GM19193 (cell line): ENCODE data around the gene KLHL6.

Experiments
- POLR2A ChIP-seq: IDR thresholded peaks from 4 replicates; pipeline ENCODE4 v1.6.1; 2011; ENCODE audit not compliant: insufficient read depth, insufficient read length; ENCODE audit errors: extremely low read depth

The KLHL6 gene

GRCh38 chr3:183488343-183488742 is 67.2 kb downstream of the KLHL6 start:
- no peak for TF ChIP-seq POLR2A

- no peak for TF ChIP-seq POLR2A
Observed at GRCh38 chr3:183487896-183488295, 67.6 kb downstream of the KLHL6 start.

GRCh38 chr3:183487016-183487415 is 68.5 kb downstream of the KLHL6 start:
- no peak for TF ChIP-seq POLR2A

GRCh38 chr3:183486472-183486871 is 69.0 kb downstream of the KLHL6 start:
- no peak for TF ChIP-seq POLR2A

GRCh38 chr3:183485585-183485984 is 69.9 kb downstream of the KLHL6 start:
- TF ChIP-seq POLR2A, result no peak

GRCh38 chr3:183485093-183485492 is 70.4 kb downstream of the KLHL6 start:
- no peak for TF ChIP-seq POLR2A

- TF ChIP-seq POLR2A, result no peak
Observed at GRCh38 chr3:183484431-183485075, 71.0 kb downstream of the KLHL6 start.

GRCh38 chr3:183481582-183481981 is 73.9 kb downstream of the KLHL6 start:
- no peak for TF ChIP-seq POLR2A

- TF ChIP-seq POLR2A, result no peak
Observed at GRCh38 chr3:183478501-183478900, 77.0 kb downstream of the KLHL6 start.

- TF ChIP-seq POLR2A, result no peak
Observed at GRCh38 chr3:183477801-183478456, 77.6 kb downstream of the KLHL6 start.

- TF ChIP-seq POLR2A, result no peak
Observed at GRCh38 chr3:183475016-183475763, 80.3 kb downstream of the KLHL6 start.

GRCh38 chr3:183473969-183474368 is 81.5 kb downstream of the KLHL6 start:
- no peak for TF ChIP-seq POLR2A

- no peak for TF ChIP-seq POLR2A
Observed at GRCh38 chr3:183472155-183472554, 83.4 kb downstream of the KLHL6 start.

GRCh38 chr3:183468424-183468823 is 87.1 kb downstream of the KLHL6 start:
- no peak for TF ChIP-seq POLR2A

- TF ChIP-seq POLR2A, result no peak
Observed at GRCh38 chr3:183466575-183466974, 88.9 kb downstream of the KLHL6 start.

GRCh38 chr3:183464480-183464879 is 91.0 kb downstream of the KLHL6 start:
- TF ChIP-seq POLR2A, result no peak
